Upper lobe of left lung (tissue), 4 donors: Measurements from ENCODE around the gene DRAXIN.

Experiments used
- EP300 ChIP-seq, 4 donors: sonication (generic); formaldehyde crosslinking; IDR thresholded peaks; one replicate each; pipeline ENCODE4 v1.5.1; 2017; ENCODE audit warnings: antibody characterized with exemption in 4 of 4, control low read depth in 2 of 4
- POLR2A ChIP-seq, 4 donors: fragments of 450-650 bp; IDR thresholded peaks; one replicate each; pipeline ENCODE4 v1.5.1; 2016 to 2017; ENCODE audit warnings: antibody characterized with exemption in 4 of 4, mild to moderate bottlenecking in 2 of 4
- POLR2AphosphoS5 ChIP-seq, 2 donors: sonication (generic); formaldehyde crosslinking; IDR thresholded peaks; one replicate each; pipeline ENCODE4 v1.5.1; 2017; ENCODE audit warnings: antibody characterized with exemption in 2 of 2
- TF ChIP-seq, protein P1 (sequence below), 6 experiments: fragments of 450-650 bp in 4 of 6; fragments of 200-600 bp in 2 of 6; sonication (generic) in 2 of 6; IDR thresholded peaks; one replicate each; pipeline ENCODE4 v1.5.1; 2016 to 2019; ENCODE audit warnings: antibody characterized with exemption in 6 of 6

DNA sequence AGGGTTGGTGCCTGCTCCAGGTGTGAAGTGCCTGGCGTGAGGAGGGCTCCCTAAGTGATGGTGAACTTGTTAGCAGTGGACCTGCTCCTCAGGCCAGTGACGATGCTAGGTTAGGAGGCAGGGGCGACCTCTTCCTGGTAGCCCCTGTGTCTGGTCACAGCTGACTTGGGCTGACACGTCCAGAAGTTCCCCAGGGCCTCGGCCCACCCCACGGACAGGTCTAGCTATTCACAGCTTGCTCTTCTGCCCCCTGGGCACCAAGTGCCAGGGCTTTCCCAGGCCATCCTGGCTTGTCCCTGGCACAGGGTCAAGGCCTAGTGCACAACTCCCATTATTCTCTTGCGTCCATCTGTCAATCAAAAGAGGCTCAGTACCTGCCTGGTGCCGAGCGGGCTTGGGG, 59.6 kb downstream of the DRAXIN start:
- TF ChIP-seq, protein P1, sequence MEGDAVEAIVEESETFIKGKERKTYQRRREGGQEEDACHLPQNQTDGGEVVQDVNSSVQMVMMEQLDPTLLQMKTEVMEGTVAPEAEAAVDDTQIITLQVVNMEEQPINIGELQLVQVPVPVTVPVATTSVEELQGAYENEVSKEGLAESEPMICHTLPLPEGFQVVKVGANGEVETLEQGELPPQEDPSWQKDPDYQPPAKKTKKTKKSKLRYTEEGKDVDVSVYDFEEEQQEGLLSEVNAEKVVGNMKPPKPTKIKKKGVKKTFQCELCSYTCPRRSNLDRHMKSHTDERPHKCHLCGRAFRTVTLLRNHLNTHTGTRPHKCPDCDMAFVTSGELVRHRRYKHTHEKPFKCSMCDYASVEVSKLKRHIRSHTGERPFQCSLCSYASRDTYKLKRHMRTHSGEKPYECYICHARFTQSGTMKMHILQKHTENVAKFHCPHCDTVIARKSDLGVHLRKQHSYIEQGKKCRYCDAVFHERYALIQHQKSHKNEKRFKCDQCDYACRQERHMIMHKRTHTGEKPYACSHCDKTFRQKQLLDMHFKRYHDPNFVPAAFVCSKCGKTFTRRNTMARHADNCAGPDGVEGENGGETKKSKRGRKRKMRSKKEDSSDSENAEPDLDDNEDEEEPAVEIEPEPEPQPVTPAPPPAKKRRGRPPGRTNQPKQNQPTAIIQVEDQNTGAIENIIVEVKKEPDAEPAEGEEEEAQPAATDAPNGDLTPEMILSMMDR (IDR thresholded peaks at IDR 0.05): no peak
- TF ChIP-seq POLR2A (IDR thresholded peaks at IDR 0.05) (no peak), EP300 (IDR thresholded peaks at IDR 0.05) (no peak), POLR2AphosphoS5 (IDR thresholded peaks at IDR 0.05) (no peak)
